Measurements from ENCODE around the gene SGMS2.
"Not testable (repeated sequence)": the region's sequence is repeated elsewhere in the genome, so short reads cannot be mapped to it uniquely, and the experiment has no call there.

Gene SGMS2

DNA sequence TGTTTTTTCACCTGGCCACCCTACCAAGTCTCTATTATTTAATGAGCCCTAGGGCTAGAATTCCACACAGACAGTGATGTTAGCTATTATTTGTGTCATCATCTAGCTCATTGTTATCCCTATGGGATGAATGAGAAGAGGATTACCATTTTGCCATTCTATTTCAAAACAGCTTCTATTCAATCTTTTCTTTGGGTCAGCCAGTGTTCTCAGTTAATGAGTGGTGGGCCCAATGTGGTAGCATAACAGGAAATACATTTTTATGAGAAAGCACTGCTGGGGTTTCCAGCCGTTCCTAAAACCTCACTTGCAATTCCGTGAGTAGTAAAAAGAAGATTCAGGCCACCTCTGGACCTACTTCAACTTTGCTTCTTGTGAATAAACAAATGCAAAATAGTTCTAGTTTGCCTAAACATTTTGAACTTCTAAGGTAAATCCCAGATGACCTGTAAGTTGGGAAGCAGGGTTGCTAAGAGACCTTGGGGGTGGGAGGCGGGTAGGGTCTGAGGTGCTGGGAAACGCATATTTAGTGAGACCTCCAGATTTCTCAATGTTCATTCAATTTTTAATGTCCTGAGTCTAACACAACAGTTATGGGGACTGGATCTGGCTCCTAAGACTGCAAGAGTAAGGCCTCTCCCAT is 81.8 kb downstream of the SGMS2 start:
- H3K4me3 ChIP-seq (ENCODE audit: extremely low read depth, insufficient read depth, low read length, poor library complexity, severe bottlenecking): no peak overlapping the region
- peaks cover 3% of the 10 kb centered on the region for H3K36me3 ChIP-seq (ENCODE audit: control insufficient read depth, insufficient read depth, low read length)
- H3K4me1 ChIP-seq (ENCODE audit: control insufficient read depth, insufficient read depth, low read length, poor library complexity, severe bottlenecking): no peaks in the 10 kb centered on the region
- WGBS, 2 experiments (ENCODE audit: insufficient coverage in 2 of 2): 81% methylated on average over 3 of the region's 4 CpGs; no CpG with 5 or more reads in 1 of the 2 experiments
- H3K27ac ChIP-seq (ENCODE audit: low read depth, low read length, severe bottlenecking): no peak overlapping the region
- no peaks in the 10 kb centered on the region for H3K9me3 ChIP-seq (ENCODE audit: control insufficient read depth, low read length)

DNA sequence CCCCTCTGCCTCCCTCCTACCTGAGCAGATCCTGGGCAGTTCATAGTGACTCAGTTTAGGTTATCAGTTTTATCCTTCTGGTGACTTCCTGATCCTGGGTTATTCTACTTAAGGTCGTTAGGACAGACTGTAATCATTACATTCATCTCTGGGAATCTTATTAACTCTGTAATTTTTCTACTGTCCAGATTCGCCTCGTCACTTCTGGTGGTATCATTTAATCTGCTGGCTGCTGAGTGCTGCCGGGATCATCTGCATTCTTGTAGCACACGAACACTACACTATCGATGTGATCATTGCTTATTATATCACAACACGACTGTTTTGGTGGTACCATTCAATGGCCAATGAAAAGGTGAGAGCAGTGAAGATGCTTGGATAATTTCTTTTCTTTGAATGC is 83.6 kb downstream of the SGMS2 start:
- WGBS, 2 experiments (ENCODE audit: insufficient coverage in 2 of 2): 88 to 100% methylated on average over 3 to 4 of the region's 7 CpGs
- Histone ChIP-seq H3K4me3 (ENCODE audit: extremely low read depth, insufficient read depth, low read length, poor library complexity, severe bottlenecking) (no peak overlapping the region), H3K4me1 (ENCODE audit: control insufficient read depth, insufficient read depth, low read length, poor library complexity, severe bottlenecking) (no peaks in the 10 kb centered on the region), H3K9me3 (ENCODE audit: control insufficient read depth, low read length) (no peaks in the 10 kb centered on the region), H3K27ac (ENCODE audit: low read depth, low read length, severe bottlenecking) (no peak overlapping the region), H3K36me3 (ENCODE audit: control insufficient read depth, insufficient read depth, low read length) (peaks cover 2% of the 10 kb centered on the region)

DNA sequence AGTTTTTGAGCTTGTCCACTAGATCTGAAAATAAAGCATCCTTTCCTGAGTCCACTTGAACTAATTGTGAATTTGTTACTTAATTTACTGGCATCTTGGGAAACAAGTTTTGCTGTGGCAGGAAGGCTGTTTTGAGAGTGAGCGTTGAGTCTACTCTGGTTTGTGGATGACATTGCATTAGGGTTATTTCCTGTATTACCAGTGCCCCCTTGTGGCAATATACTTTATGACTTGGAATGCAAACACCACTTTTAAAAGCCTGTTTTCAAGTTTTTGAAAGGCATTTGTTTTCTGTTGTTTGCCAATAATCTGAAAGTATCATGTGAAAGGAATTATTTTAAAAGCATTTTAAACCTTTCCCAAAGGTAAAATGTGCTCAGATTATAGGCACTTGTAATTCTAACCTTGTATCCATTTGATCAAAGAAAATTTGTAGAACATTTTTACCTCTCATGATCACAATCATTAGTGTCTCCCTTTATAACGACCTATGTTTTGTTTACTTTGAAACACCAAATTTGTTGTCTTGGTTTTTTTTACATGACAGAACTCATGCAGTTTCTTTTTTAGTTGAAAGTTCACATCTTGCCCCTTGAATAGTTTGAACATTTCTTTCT is 88.7 kb downstream of the SGMS2 start:
- Histone ChIP-seq H3K4me3 (ENCODE audit: extremely low read depth, insufficient read depth, low read length, poor library complexity, severe bottlenecking) (no peak overlapping the region), H3K27ac (ENCODE audit: low read depth, low read length, severe bottlenecking) (no peak overlapping the region), H3K36me3 (ENCODE audit: control insufficient read depth, insufficient read depth, low read length) (no peaks in the 10 kb centered on the region), H3K4me1 (ENCODE audit: control insufficient read depth, insufficient read depth, low read length, poor library complexity, severe bottlenecking) (no peaks in the 10 kb centered on the region), H3K9me3 (ENCODE audit: control insufficient read depth, low read length) (no peaks in the 10 kb centered on the region)
- 0% methylated on average over 1 of the region's 2 CpGs; no CpG with 5 or more reads in 1 of the 2 experiments for WGBS, 2 experiments (ENCODE audit: insufficient coverage in 2 of 2)

DNA sequence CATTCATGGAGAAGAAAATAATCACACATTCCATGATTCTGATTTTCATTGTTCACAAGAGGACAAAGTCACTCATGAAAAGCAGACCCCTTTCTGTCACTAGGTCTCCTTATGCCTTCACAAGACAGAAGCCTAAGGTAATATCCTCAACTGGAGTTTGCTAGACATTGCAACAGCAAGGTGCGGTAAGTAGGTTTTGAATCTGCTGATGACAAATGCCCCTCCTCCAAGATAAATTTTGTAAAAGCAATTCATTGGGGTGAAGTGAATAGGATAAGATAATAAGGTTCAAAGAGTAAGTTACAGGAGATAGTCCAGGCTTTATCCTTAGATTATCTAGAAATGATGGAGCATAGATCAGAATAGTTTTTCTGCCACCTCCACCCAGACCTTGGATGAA is 90.5 kb downstream of the SGMS2 start:
- no peaks in the 10 kb centered on the region for H3K4me1 ChIP-seq (ENCODE audit: control insufficient read depth, insufficient read depth, low read length, poor library complexity, severe bottlenecking)
- H3K9me3 ChIP-seq (ENCODE audit: control insufficient read depth, low read length): no peaks in the 10 kb centered on the region
- H3K4me3 ChIP-seq (ENCODE audit: extremely low read depth, insufficient read depth, low read length, poor library complexity, severe bottlenecking): no peak overlapping the region
- 100% methylated on average over 1 of the region's 1 CpG; no CpG with 5 or more reads in 1 of the 2 experiments for WGBS, 2 experiments (ENCODE audit: insufficient coverage in 2 of 2)
- H3K36me3 ChIP-seq (ENCODE audit: control insufficient read depth, insufficient read depth, low read length): no peaks in the 10 kb centered on the region
- H3K27ac ChIP-seq (ENCODE audit: low read depth, low read length, severe bottlenecking): no peak overlapping the region

DNA sequence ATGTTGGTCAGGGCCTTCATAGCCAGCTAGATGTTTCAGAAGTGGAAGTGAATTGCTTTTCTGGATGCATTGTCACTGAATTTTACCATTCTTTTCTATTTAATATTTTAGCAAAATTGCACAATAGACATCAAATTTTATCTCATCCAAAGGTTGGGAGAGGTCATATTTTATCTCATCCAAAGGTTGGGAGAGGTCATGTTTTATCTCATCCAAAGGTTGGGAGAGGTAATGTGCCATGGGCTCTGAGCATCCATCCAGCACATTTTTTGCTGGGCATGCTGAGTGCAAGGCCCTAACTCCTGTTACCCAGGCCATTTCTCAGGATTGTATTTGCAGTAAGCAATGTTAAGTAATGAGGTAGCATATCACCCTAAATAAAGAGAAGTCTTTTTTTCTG is 91.9 kb downstream of the SGMS2 start:
- Histone ChIP-seq H3K9me3 (ENCODE audit: control insufficient read depth, low read length) (peaks cover 3% of the 10 kb centered on the region), H3K36me3 (ENCODE audit: control insufficient read depth, insufficient read depth, low read length) (no peaks in the 10 kb centered on the region), H3K4me3 (ENCODE audit: extremely low read depth, insufficient read depth, low read length, poor library complexity, severe bottlenecking) (no peak overlapping the region), H3K4me1 (ENCODE audit: control insufficient read depth, insufficient read depth, low read length, poor library complexity, severe bottlenecking) (no peaks in the 10 kb centered on the region), H3K27ac (ENCODE audit: low read depth, low read length, severe bottlenecking) (no peak overlapping the region)

DNA sequence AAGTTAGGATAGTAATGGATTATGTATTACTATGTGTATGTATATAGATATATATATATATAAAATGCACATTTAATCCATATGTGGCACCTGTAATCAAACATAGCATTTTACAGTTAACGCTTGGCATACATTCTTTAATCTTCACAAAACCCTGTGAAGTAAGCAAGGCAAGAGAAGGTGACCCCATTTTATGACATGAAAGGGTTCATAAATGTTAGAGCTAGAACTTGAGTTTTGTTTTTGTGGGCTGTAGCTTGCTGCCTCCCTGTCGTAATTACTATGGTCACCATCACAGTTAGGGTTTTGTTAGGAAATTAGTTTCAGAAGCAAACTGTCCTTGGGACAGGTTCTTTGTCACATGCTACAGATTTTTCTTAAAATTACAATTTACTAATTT is 92.8 kb downstream of the SGMS2 start:
- H3K27ac ChIP-seq (ENCODE audit: low read depth, low read length, severe bottlenecking): no peak overlapping the region
- peaks cover 3% of the 10 kb centered on the region for H3K9me3 ChIP-seq (ENCODE audit: control insufficient read depth, low read length)
- H3K4me1 ChIP-seq (ENCODE audit: control insufficient read depth, insufficient read depth, low read length, poor library complexity, severe bottlenecking): no peaks in the 10 kb centered on the region
- whole genome bisulfite sequencing, 2 experiments (ENCODE audit: insufficient coverage in 2 of 2): no CpG with 5 or more reads among the region's 2 CpGs
- H3K36me3 ChIP-seq (ENCODE audit: control insufficient read depth, insufficient read depth, low read length): no peaks in the 10 kb centered on the region
- no peak overlapping the region for H3K4me3 ChIP-seq (ENCODE audit: extremely low read depth, insufficient read depth, low read length, poor library complexity, severe bottlenecking)

DNA sequence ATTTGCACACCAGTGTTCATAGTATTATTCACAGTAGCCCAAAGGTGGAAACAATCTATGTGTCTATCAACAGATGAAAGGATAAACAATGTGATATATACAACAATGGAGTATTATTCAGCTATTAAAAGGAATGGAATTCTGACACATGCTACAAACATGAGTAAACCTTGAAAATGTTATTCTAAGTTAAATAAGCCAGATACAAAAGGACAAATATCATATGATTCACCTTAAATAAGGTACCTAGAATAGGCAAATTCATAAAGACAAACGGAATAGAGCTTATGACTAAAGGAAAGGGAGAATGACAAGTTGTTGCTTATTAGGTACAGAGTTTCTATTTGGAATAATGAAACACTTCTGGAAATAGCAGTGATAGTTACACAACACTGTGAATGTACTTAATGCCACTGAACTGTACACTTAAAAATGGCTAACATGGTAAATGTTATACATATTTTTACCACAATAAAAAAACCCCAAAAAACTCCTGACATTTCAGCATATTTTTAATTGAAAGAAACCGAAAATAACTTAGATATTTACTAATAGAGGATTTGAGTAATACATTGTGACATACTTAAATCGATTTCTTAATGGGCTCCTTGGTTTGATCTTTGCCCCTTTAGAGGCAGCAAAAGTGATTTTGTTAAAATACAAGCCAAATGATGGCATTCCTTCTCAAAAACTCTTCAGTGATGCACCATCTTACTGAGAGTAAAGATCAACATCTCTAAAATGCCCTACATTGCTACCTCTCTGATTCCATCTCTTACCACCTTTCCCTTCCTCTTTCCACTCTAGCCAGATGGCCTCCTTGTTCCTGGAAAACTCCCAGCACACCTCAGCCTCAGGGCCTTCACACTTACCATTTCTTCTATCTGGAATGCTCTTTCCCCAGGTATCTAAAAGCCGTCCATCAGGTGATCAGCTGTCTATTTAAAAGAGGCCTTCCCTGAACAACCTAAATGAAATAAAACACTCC is 98.0 kb downstream of the SGMS2 start:
- Histone ChIP-seq H3K4me1 (ENCODE audit: control insufficient read depth, insufficient read depth, low read length, poor library complexity, severe bottlenecking) (no peaks in the 10 kb centered on the region), H3K4me3 (ENCODE audit: extremely low read depth, insufficient read depth, low read length, poor library complexity, severe bottlenecking) (no peak overlapping the region), H3K9me3 (ENCODE audit: control insufficient read depth, low read length) (peaks cover 3% of the 10 kb centered on the region), H3K36me3 (ENCODE audit: control insufficient read depth, insufficient read depth, low read length) (no peaks in the 10 kb centered on the region), H3K27ac (ENCODE audit: low read depth, low read length, severe bottlenecking) (no peak overlapping the region)
- 83 to 91% methylated on average over 1 to 2 of the region's 4 CpGs for WGBS, 2 experiments (ENCODE audit: insufficient coverage in 2 of 2)

DNA sequence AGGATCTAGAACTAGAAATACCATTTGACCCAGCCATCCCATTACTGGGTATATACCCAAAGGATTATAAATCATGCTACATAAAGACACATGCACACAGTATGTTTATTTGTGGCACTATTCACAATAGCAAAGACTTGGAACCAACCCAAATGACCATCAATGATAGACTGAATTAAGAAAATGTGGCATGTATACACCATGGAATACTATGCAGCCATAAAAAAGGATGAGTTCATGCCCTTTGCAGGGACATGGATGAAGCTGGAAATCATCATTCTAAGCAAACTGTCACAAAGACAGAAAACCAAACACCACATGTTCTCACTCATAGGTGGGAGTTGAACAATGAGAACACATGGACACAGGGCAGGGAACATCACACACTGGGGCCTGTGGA is 101.0 kb downstream of the SGMS2 start:
- not testable (repeated sequence) for H3K4me1 ChIP-seq (ENCODE audit: control insufficient read depth, insufficient read depth, low read length, poor library complexity, severe bottlenecking); H3K27ac ChIP-seq (ENCODE audit: low read depth, low read length, severe bottlenecking)

DNA sequence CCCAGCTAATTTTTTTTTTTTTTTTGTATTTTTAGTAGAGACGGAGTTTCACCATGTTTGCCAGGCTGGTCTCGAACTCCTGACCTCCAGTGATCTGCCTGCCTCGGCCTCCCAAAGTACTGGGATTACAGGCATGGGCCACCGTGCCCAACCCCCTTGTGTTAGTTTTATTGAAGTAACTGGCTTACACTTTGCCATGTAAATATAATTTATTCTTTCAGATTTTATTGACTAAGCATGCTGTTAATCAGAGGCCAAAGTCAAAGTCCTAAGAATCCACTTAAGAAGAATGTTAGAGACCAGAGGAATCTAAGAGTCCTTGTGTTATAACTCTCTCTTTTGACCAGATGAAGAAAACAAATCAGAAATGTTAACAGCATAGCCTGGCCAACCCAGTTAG is 102.1 kb downstream of the SGMS2 start:
- H3K4me1 ChIP-seq (ENCODE audit: control insufficient read depth, insufficient read depth, low read length, poor library complexity, severe bottlenecking); H3K9me3 ChIP-seq (ENCODE audit: control insufficient read depth, low read length); H3K4me3 ChIP-seq (ENCODE audit: extremely low read depth, insufficient read depth, low read length, poor library complexity, severe bottlenecking); H3K36me3 ChIP-seq (ENCODE audit: control insufficient read depth, insufficient read depth, low read length); H3K27ac ChIP-seq (ENCODE audit: low read depth, low read length, severe bottlenecking): not testable (repeated sequence)
- WGBS, 2 experiments (ENCODE audit: insufficient coverage in 2 of 2): 90% methylated on average over 2 of the region's 4 CpGs; no CpG with 5 or more reads in 1 of the 2 experiments

More for the DNA sequence above, 101.0 kb downstream of the SGMS2 start:
- H3K9me3 ChIP-seq (ENCODE audit: control insufficient read depth, low read length); H3K4me3 ChIP-seq (ENCODE audit: extremely low read depth, insufficient read depth, low read length, poor library complexity, severe bottlenecking); H3K36me3 ChIP-seq (ENCODE audit: control insufficient read depth, insufficient read depth, low read length): not testable (repeated sequence)

DNA sequence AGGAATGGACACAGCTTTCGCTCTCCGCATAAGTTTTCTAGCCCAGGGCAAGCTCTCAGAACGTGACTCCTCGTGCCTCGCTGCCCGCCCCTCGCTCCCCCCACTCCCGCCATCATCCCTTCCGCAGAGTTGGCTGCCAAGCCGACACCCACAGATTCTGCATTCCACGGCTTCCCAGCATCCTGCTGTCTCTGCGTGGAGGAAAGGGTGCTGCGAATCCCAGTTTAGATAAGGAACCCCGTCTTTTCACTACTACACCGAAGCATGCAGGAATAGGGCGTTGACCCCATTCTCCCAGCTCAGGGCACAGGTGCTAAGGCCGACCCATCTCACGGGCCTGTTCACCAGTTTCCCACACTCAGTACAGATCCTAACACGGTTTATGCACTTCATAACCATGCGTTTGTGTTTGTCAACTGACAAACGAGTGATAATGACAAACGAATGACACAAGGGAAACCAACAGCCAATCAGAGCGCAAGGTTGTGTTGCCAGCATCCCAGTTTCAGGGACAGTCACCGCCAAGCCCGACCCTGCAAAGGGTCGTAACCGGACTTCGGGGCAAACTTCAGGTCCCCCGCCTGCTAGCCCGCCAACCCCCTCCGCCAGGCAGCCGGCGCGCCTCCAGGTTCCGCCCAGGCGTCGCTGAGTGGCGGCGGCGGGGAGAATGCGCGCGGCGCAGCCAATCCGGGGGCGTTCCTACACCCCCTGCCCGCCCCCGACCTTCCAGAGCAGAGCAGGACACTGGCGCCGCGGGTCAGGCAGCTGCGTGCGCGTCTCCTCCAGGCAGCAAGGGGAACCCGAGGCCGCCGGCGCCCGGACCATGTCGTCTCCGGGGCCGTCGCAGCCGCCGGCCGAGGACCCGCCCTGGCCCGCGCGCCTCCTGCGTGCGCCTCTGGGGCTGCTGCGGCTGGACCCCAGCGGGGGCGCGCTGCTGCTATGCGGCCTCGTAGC is 106.4 kb downstream of the SGMS2 start, which contains the start of gene CYP2U1:
Gene CYP2U1 (plus strand): TSS at position 729 of the 954 bp plus-strand sequence. CDS start 95 bp downstream, at position 824.
- Histone ChIP-seq H3K4me3 (ENCODE audit: extremely low read depth, insufficient read depth, low read length, poor library complexity, severe bottlenecking) (peak within 1 kb of the TSS; percentile 52), H3K4me1 (ENCODE audit: control insufficient read depth, insufficient read depth, low read length, poor library complexity, severe bottlenecking) (no peaks in the 10 kb centered on the region), H3K27ac (ENCODE audit: low read depth, low read length, severe bottlenecking) (peak within 1 kb of the TSS; percentile 26), H3K9me3 (ENCODE audit: control insufficient read depth, low read length) (no peaks in the 10 kb centered on the region), H3K36me3 (ENCODE audit: control insufficient read depth, insufficient read depth, low read length) (no peaks in the 10 kb centered on the region)
- 17 to 21% methylated on average over 34 to 67 of the region's 78 CpGs for WGBS, 2 experiments (ENCODE audit: insufficient coverage in 2 of 2)
